Caco-2 (cell line): ENCODE measurements around the gene XPOT. TPM values are rescaled to one million over a fixed set of nuclear protein-coding genes. Genes with fewer than 3 reads are reported as not detected.

Experiments
- BruUV-seq: library from RNA; stranded (reverse); fragments of 400-500 nt; replicated peaks from 2 replicates; lab custom pipeline; 2021; lab: Mats Ljungman, UMichigan
- CTCF ChIA-PET: fragments of 300-600 bp; sonication (Branson Sonifier 250); formaldehyde crosslinking; loops from one replicate; lab custom pipeline; 2022; ENCODE audit warnings: antibody characterized with exemption; lab: Charles Lee
- POLR2A ChIA-PET: fragments of 300-600 bp; sonication (Branson Sonifier 250); formaldehyde crosslinking; loops from one replicate; lab custom pipeline; 2022; ENCODE audit warnings: antibody characterized with exemption; lab: Charles Lee
- DNase-seq, 2 experiments: peaks; one replicate each; pipeline versions ENCODE4 v3.0.0 to v3.0.0-alpha.2; 2020 to 2022
- H3K27me3 ChIP-seq: replicated peaks from 2 replicates; pipeline ENCODE4 v1.6.0; 2011; ENCODE audit warnings: low read length; ENCODE audit not compliant: control insufficient read depth, insufficient read depth
- H3K36me3 ChIP-seq: 2 replicates; pipeline ENCODE4 v1.5.1; 2011; ENCODE audit warnings: low read length; ENCODE audit not compliant: control insufficient read depth, insufficient read depth
- H3K4me1 ChIP-seq: fragments of 250-450 bp; sonication (Bioruptor Pico); 2 replicates; pipeline ENCODE4 v1.5.1; 2020; ENCODE audit warnings: mild to moderate bottlenecking
- H3K4me3 ChIP-seq: 2 replicates; pipeline ENCODE4 v1.5.1; 2011; ENCODE audit warnings: low read depth, mild to moderate bottlenecking, control low read depth, low read length
- H3K9me3 ChIP-seq: fragments of 250-450 bp; sonication (Bioruptor Pico); 2 replicates; pipeline ENCODE4 v1.5.1; 2020; ENCODE audit warnings: mild to moderate bottlenecking, moderate library complexity
- H3K27ac Mint-ChIP-seq: one replicate; pipeline ENCODE4 v1.8.0; 2022; ENCODE audit warnings: mixed read lengths; ENCODE audit not compliant: unreplicated experiment
- H3K27me3 Mint-ChIP-seq: one replicate; pipeline ENCODE4 v1.8.0; 2022; ENCODE audit warnings: mixed read lengths; ENCODE audit not compliant: insufficient read depth, unreplicated experiment
- H3K36me3 Mint-ChIP-seq: one replicate; pipeline ENCODE4 v1.8.0; 2022; ENCODE audit warnings: mild to moderate bottlenecking, mixed read lengths; ENCODE audit not compliant: insufficient read depth, unreplicated experiment
- H3K4me1 Mint-ChIP-seq: one replicate; pipeline ENCODE4 v1.8.0; 2022; ENCODE audit warnings: low read depth, mixed read lengths; ENCODE audit not compliant: unreplicated experiment
- H3K4me3 Mint-ChIP-seq: one replicate; pipeline ENCODE4 v1.8.0; 2022; ENCODE audit warnings: mild to moderate bottlenecking, moderate library complexity, mixed read lengths; ENCODE audit not compliant: unreplicated experiment
- H3K9me3 Mint-ChIP-seq: one replicate; pipeline ENCODE4 v1.8.0; 2022; ENCODE audit warnings: mixed read lengths; ENCODE audit not compliant: unreplicated experiment
- CTCF ChIP-seq, 2 experiments: fragments of 200-600 bp in 1 of 2; IDR thresholded peaks; 1 replicate in 1 of 2; 2 replicates in 1 of 2; pipeline versions ENCODE4 v1.5.1 to v1.8.0; 2011 to 2022; ENCODE audit warnings: antibody characterized with exemption in 1 of 2, control low read depth in 1 of 2, inconsistent platforms in 1 of 2, low read depth in 1 of 2, low read length in 1 of 2, mild to moderate bottlenecking in 1 of 2, moderate library complexity in 1 of 2; ENCODE audit not compliant: insufficient read depth in 1 of 2, severe bottlenecking in 1 of 2, unreplicated experiment in 1 of 2
- intact Hi-C: fragments of 100-400 bp; cut with micrococcal nuclease; formaldehyde crosslinking; loops from one replicate; pipeline ENCODE4 v1.10.0; 2022; ENCODE audit not compliant: unreplicated experiment
- total RNA-seq: library from RNA; stranded (reverse); gene quantifications from 2 replicates; pipeline ENCODE4 v1.2.3, GENCODE V29; 2022

The XPOT gene
- total RNA-seq, 1 experiment from 2014 or later = 174 TPM

- Mint-ChIP-seq H3K4me1 (no peaks in the 10 kb centered on the region), H3K4me3 (no peak overlapping the region), H3K27me3 (no peaks in the 10 kb centered on the region), H3K27ac (no peak overlapping the region), H3K9me3 (no peaks in the 10 kb centered on the region), H3K36me3 (peaks cover 13% of the 10 kb centered on the region)
- no peaks in the 10 kb centered on the region for H3K36me3 ChIP-seq
- CTCF ChIA-PET = no interaction called here
- POLR2A ChIA-PET = no interaction called here
- TF ChIP-seq CTCF (IDR thresholded peaks at IDR 0.05; ENCODE audit: insufficient read depth in 1 of 2, low read depth in 1 of 2, low read length in 1 of 2, severe bottlenecking in 1 of 2, unreplicated experiment in 1 of 2) = no peak
- H3K9me3 ChIP-seq = no peaks in the 10 kb centered on the region
- no peaks in the 10 kb centered on the region for H3K27me3 ChIP-seq
- BruUV-seq = no TSS peak
- intact Hi-C loops = no loop called here
- DNase-seq = no peak
- no peaks in the 10 kb centered on the region for H3K4me1 ChIP-seq
- no peak overlapping the region for H3K4me3 ChIP-seq
Observed at GRCh38 chr12:64400041-64400440, 4.2 kb upstream of the XPOT start.

GRCh38 chr12:64402181-64402580 is 2.0 kb upstream of the XPOT start:
- no peaks in the 10 kb centered on the region for H3K9me3 ChIP-seq
- DNase-seq = no peak
- CTCF ChIA-PET = no interaction called here
- H3K9me3 Mint-ChIP-seq = no peaks in the 10 kb centered on the region
- no peaks in the 10 kb centered on the region for H3K4me1 ChIP-seq
- no peak overlapping the region for H3K4me3 Mint-ChIP-seq
- intact Hi-C loops = no loop called here
- no peak for TF ChIP-seq CTCF (IDR thresholded peaks at IDR 0.05; ENCODE audit: insufficient read depth in 1 of 2, low read depth in 1 of 2, low read length in 1 of 2, severe bottlenecking in 1 of 2, unreplicated experiment in 1 of 2)
- no peaks in the 10 kb centered on the region for H3K27me3 ChIP-seq
- peaks cover 2% of the 10 kb centered on the region for H3K4me1 Mint-ChIP-seq
- peaks cover 33% of the 10 kb centered on the region for H3K36me3 Mint-ChIP-seq
- BruUV-seq = no TSS peak
- POLR2A ChIA-PET = no interaction called here
- H3K27me3 Mint-ChIP-seq = no peaks in the 10 kb centered on the region
- no peak overlapping the region for H3K27ac Mint-ChIP-seq
- no peaks in the 10 kb centered on the region for H3K36me3 ChIP-seq
- H3K4me3 ChIP-seq = no peak overlapping the region

GRCh38 chr12:64404470-64405256 is 471 bp downstream of the XPOT start:
- ChIA-PET POLR2A (interaction anchor here (0.6 to 2.1 kb wide), 7 partner anchors 11 to 560 kb away, joined by 3 to 17 read pairs (median 4); partner anchors contain the start of gene KICS2), CTCF (interaction anchor here (1.3 kb wide), 1 partner anchor 293 kb away, joined by 3 read pairs; no protein-coding TSS in a partner anchor)
- no peaks in the 10 kb centered on the region for H3K27me3 ChIP-seq
- H3K36me3 ChIP-seq = peaks cover 2% of the 10 kb centered on the region; the same call in 1 of the 2 replicates
- BruUV-seq = no TSS peak
- no peaks in the 10 kb centered on the region for H3K9me3 ChIP-seq
- H3K36me3 Mint-ChIP-seq = peaks cover 56% of the 10 kb centered on the region
- intact Hi-C loops = loop anchor here (1.0 to 5.0 kb wide), 4 partner anchors 48 to 559 kb away; partner anchors contain the start of gene TBK1
- peak; percentile 84 to 90 for DNase-seq
- H3K4me3 ChIP-seq = peak overlapping the region; percentile 95
- H3K4me3 Mint-ChIP-seq = peak overlapping the region; percentile 91
- H3K9me3 Mint-ChIP-seq = no peaks in the 10 kb centered on the region
- peaks cover 7% of the 10 kb centered on the region for H3K4me1 Mint-ChIP-seq
- no peaks in the 10 kb centered on the region for H3K27me3 Mint-ChIP-seq
- no peaks in the 10 kb centered on the region for H3K4me1 ChIP-seq
- H3K27ac Mint-ChIP-seq = peak overlapping the region; percentile 99
- TF ChIP-seq CTCF (IDR thresholded peaks at IDR 0.05; ENCODE audit: insufficient read depth in 1 of 2, low read depth in 1 of 2, low read length in 1 of 2, severe bottlenecking in 1 of 2, unreplicated experiment in 1 of 2) = no peak
